CD4-positive, alpha-beta T cell (primary cell): ENCODE results near the gene AK9. TPM values are rescaled to one million over a fixed set of nuclear protein-coding genes. Genes with fewer than 3 reads are reported as not detected.
"Not testable (repeated sequence)": the region's sequence is repeated elsewhere in the genome, so short reads cannot be mapped to it uniquely, and the experiment has no call there.

Source experiments
- ATAC-seq: fragments of 200-7000 bp; cut with Tn5 transposase; one replicate; pipeline ENCODE4 v1.10.0; 2022; ENCODE audit warnings: mild to moderate bottlenecking; ENCODE audit not compliant: poor library complexity
- CTCF ChIA-PET: fragments of 350-600 bp; sonication (Branson Sonifier 250); formaldehyde crosslinking; loops from one replicate; lab custom pipeline; 2021; ENCODE audit warnings: antibody characterized with exemption, inconsistent platforms; lab: Charles Lee
- POLR2A ChIA-PET: fragments of 350-600 bp; sonication (Branson Sonifier 250); formaldehyde crosslinking; loops from one replicate; lab custom pipeline; 2021; ENCODE audit warnings: antibody characterized with exemption, inconsistent platforms; lab: Charles Lee
- DNase-seq, 14 experiments: peaks; one replicate each; pipeline ENCODE4 v3.0.0-alpha.2; 2013 to 2020; ENCODE audit warnings: mixed read lengths in 2 of 14
- H3K27ac ChIP-seq, 2 donors: one replicate each; pipeline versions ENCODE4 v1.5.1 to v1.7.0; 2013; ENCODE audit warnings: low read length in 2 of 2, low read depth in 1 of 2, mild to moderate bottlenecking in 1 of 2
- H3K27me3 ChIP-seq, 2 experiments: 1 replicate in 1 of 2; 2 replicates in 1 of 2; pipeline versions ENCODE4 v1.6.1 to v1.7.0; 2013; ENCODE audit warnings: low read length in 2 of 2, control low read depth in 1 of 2, mild to moderate bottlenecking in 1 of 2, moderate library complexity in 1 of 2; ENCODE audit not compliant: insufficient read depth in 2 of 2, control insufficient read depth in 1 of 2
- H3K36me3 ChIP-seq: one replicate; pipeline ENCODE4 v1.6.1; 2013; ENCODE audit warnings: low read length, control low read depth; ENCODE audit not compliant: insufficient read depth
- H3K4me1 ChIP-seq: one replicate; pipeline ENCODE4 v1.6.1; 2013; ENCODE audit warnings: low read length, control low read depth; ENCODE audit not compliant: insufficient read depth
- H3K4me3 ChIP-seq: one replicate; pipeline ENCODE4 v1.5.1; 2013; ENCODE audit warnings: mild to moderate bottlenecking, low read length, moderate library complexity
- H3K9me3 ChIP-seq, 2 experiments: 1 replicate in 1 of 2; 2 replicates in 1 of 2; pipeline versions ENCODE4 v1.6.1 to v1.7.0; 2013; ENCODE audit warnings: low read length in 2 of 2, mild to moderate bottlenecking in 2 of 2, control low read depth in 1 of 2, moderate library complexity in 1 of 2; ENCODE audit not compliant: control insufficient read depth in 1 of 2, insufficient read depth in 1 of 2
- H3K27ac Mint-ChIP-seq: one replicate; pipeline ENCODE4 v1.8.0; 2020; ENCODE audit warnings: mixed read lengths
- H3K27me3 Mint-ChIP-seq: one replicate; pipeline ENCODE4 v1.8.0; 2021; ENCODE audit warnings: mixed read lengths
- H3K36me3 Mint-ChIP-seq: one replicate; pipeline ENCODE4 v1.8.0; 2021; ENCODE audit warnings: low read depth, mixed read lengths
- H3K4me1 Mint-ChIP-seq: one replicate; pipeline ENCODE4 v1.8.0; 2021; ENCODE audit warnings: low read depth, mixed read lengths
- H3K4me3 Mint-ChIP-seq: one replicate; pipeline ENCODE4 v1.8.0; 2020; ENCODE audit warnings: mild to moderate bottlenecking, mixed read lengths
- H3K9me3 Mint-ChIP-seq: one replicate; pipeline ENCODE4 v1.8.0; 2020; ENCODE audit warnings: mixed read lengths
- CTCF ChIP-seq: fragments of 200-600 bp; IDR thresholded peaks from one replicate; pipeline ENCODE4 v1.8.0; 2022; ENCODE audit warnings: antibody characterized with exemption, mild to moderate bottlenecking
- intact Hi-C, 2 experiments: fragments of 100-400 bp; cut with DNase I in 1 of 2; cut with micrococcal nuclease in 1 of 2; formaldehyde crosslinking; loops; one replicate each; pipeline versions ENCODE4 v1.15.1 to v1.9.0; 2023 to 2025; cut with DNase I, micrococcal nuclease
- total RNA-seq, 174 experiments: library from RNA in 2 of 174; stranded (reverse) in 2 of 174; gene quantifications; one replicate each; pipeline ENCODE4 v1.2.3 and lab custom pipeline; 2021 to 2026

AK9 gene
- total RNA-seq, 2 experiments from 2014 or later = 5.3 to 6.6 TPM

GRCh38 chr6:109579361-109579760 lies 111.6 kb downstream of the AK9 start:
- no peaks in the 10 kb centered on the region for H3K9me3 ChIP-seq
- no peaks in the 10 kb centered on the region for H3K27me3 Mint-ChIP-seq
- CTCF ChIA-PET = no interaction called here
- H3K27me3 ChIP-seq = no peaks in the 10 kb centered on the region
- peaks cover 3% of the 10 kb centered on the region for H3K36me3 ChIP-seq
- H3K27ac ChIP-seq = no peak overlapping the region
- DNase-seq (no peak), ATAC-seq (no peak)
- intact Hi-C loops = no loop called here
- no peaks in the 10 kb centered on the region for H3K4me1 ChIP-seq
- TF ChIP-seq CTCF = no peak
- peaks cover 23% of the 10 kb centered on the region for H3K36me3 Mint-ChIP-seq
- no peak overlapping the region for H3K4me3 ChIP-seq
- H3K4me1 Mint-ChIP-seq = no peaks in the 10 kb centered on the region
- H3K9me3 Mint-ChIP-seq = no peaks in the 10 kb centered on the region
- POLR2A ChIA-PET = no interaction called here
- H3K4me3 Mint-ChIP-seq = no peak overlapping the region
- no peak overlapping the region for H3K27ac Mint-ChIP-seq

- H3K9me3 Mint-ChIP-seq, H3K4me3 ChIP-seq, H3K9me3 ChIP-seq, H3K4me1 Mint-ChIP-seq, POLR2A ChIA-PET, H3K4me1 ChIP-seq, H3K27ac Mint-ChIP-seq, ATAC-seq, DNase-seq, H3K36me3 ChIP-seq, intact Hi-C loops, H3K27ac ChIP-seq, H3K4me3 Mint-ChIP-seq, H3K27me3 Mint-ChIP-seq, CTCF ChIA-PET, H3K27me3 ChIP-seq: not testable (repeated sequence)
- peaks cover 48% of the 10 kb centered on the region for H3K36me3 Mint-ChIP-seq
These were observed 121.1 kb downstream of the AK9 start for GRCh38 chr6:109569901-109570300.

GRCh38 chr6:109561844-109562243 lies 129.2 kb downstream of the AK9 start:
- no peak overlapping the region for H3K4me3 ChIP-seq
- no peaks in the 10 kb centered on the region for H3K36me3 ChIP-seq
- ChIA-PET POLR2A (no interaction called here), CTCF (no interaction called here)
- H3K4me1 ChIP-seq = no peaks in the 10 kb centered on the region
- TF ChIP-seq CTCF = no peak
- Mint-ChIP-seq H3K4me3 (no peak overlapping the region), H3K4me1 (no peaks in the 10 kb centered on the region), H3K27me3 (no peaks in the 10 kb centered on the region), H3K36me3 (peaks cover 72% of the 10 kb centered on the region), H3K27ac (no peak overlapping the region), H3K9me3 (peaks cover 7% of the 10 kb centered on the region)
- no peak overlapping the region for H3K27ac ChIP-seq
- no peak for ATAC-seq
- DNase-seq = no peak
- intact Hi-C loops = no loop called here
- H3K27me3 ChIP-seq = no peaks in the 10 kb centered on the region
- H3K9me3 ChIP-seq = peaks cover 10 to 14% of the 10 kb centered on the region in 2 experiments

- no peak overlapping the region for H3K27ac Mint-ChIP-seq
- Histone ChIP-seq H3K27ac (no peak overlapping the region), H3K9me3 (no peaks in the 10 kb centered on the region), H3K4me1 (peaks cover 4% of the 10 kb centered on the region), H3K36me3 (no peaks in the 10 kb centered on the region), H3K27me3 (no peaks in the 10 kb centered on the region), H3K4me3 (no peak overlapping the region)
- no peak for TF ChIP-seq CTCF
- POLR2A ChIA-PET = no interaction called here
- CTCF ChIA-PET = no interaction called here
- H3K27me3 Mint-ChIP-seq = no peaks in the 10 kb centered on the region
- no peak overlapping the region for H3K4me3 Mint-ChIP-seq
- no peak for DNase-seq
- no peaks in the 10 kb centered on the region for H3K36me3 Mint-ChIP-seq
- H3K4me1 Mint-ChIP-seq = no peaks in the 10 kb centered on the region
- ATAC-seq = no peak
- intact Hi-C loops = loop anchor here in 1 of 2 experiments (5.0 kb wide), 1 partner anchor 344 kb away; no protein-coding TSS in a partner anchor
- H3K9me3 Mint-ChIP-seq = no peaks in the 10 kb centered on the region
These were observed 159.6 kb downstream of the AK9 start for GRCh38 chr6:109531446-109531845.
